K562 (cell line): ENCODE results near the gene SLC4A4. TPM values are rescaled to one million over a fixed set of nuclear protein-coding genes. Genes with fewer than 3 reads are reported as not detected.

Experiments
- ATAC-seq: fragments of 200-7000 bp; cut with Tn5 transposase; 3 replicates; pipeline ENCODE4 v1.9.1; 2020; ENCODE audit warnings: moderate library complexity
- BruUV-seq: library from RNA; stranded (reverse); fragments of 400-500 nt; replicated peaks from 2 replicates; lab custom pipeline; 2021; lab: Mats Ljungman, UMichigan
- CTCF ChIA-PET: fragments of 300-600 bp; formaldehyde crosslinking; extraction: SDS; loops from one replicate; lab custom pipeline; 2021; ENCODE audit warnings: low intra/inter-chr PET ratio; lab: Yijun Ruan, JAX
- POLR2A ChIA-PET: fragments of 300-600, 350-650 bp; sonication (Branson Sonifier 250); formaldehyde crosslinking; extraction: SDS; loops from one replicate; lab custom pipeline; 2021; ENCODE audit warnings: antibody characterized with exemption, inconsistent platforms; lab: Yijun Ruan, JAX
- DNase-seq, 4 experiments: peaks; one replicate each; pipeline versions ENCODE4 v3.0.0 to v3.0.0-alpha.2; 2011 to 2018; ENCODE audit warnings: low spot score in 3 of 4, mixed read lengths in 3 of 4; ENCODE audit errors: extremely low read depth in 1 of 4
- FAIRE-seq: peaks from 2 replicates; lab custom pipeline; 2011; peaks lifted over from hg19 to GRCh38; lab: Jason Lieb, UNC
- H2AFZ ChIP-seq: 2 replicates; pipeline ENCODE4 v1.6.0; 2011; ENCODE audit warnings: low read depth, low read length, control low read depth, inconsistent platforms
- H3K27ac ChIP-seq: fragments of 200-600 bp; 3 replicates; pipeline ENCODE4 v1.8.0; 2011; ENCODE audit warnings: low read depth, mild to moderate bottlenecking, control low read depth, inconsistent platforms, low read length, moderate library complexity, mixed read lengths; ENCODE audit errors: extremely low read depth
- H3K27me3 ChIP-seq, 2 experiments: fragments of 300-600 bp in 1 of 2; 2 replicates in 1 of 2; 3 replicates in 1 of 2; pipeline versions ENCODE4 v1.6.0 to v1.8.0; 2011; ENCODE audit warnings: inconsistent platforms in 2 of 2, low read length in 2 of 2, mild to moderate bottlenecking in 1 of 2, mixed read lengths in 1 of 2, moderate library complexity in 1 of 2; ENCODE audit not compliant: control insufficient read depth in 2 of 2, insufficient read depth in 2 of 2
- H3K36me3 ChIP-seq: fragments of 300-600 bp; 3 replicates; pipeline ENCODE4 v1.8.0; 2011; ENCODE audit warnings: mild to moderate bottlenecking, low read length, inconsistent platforms; ENCODE audit not compliant: control insufficient read depth, insufficient read depth
- H3K4me1 ChIP-seq, 2 experiments: fragments of 200-600 bp in 1 of 2; replicated peaks in 1 of 2; 2 replicates in 1 of 2; 3 replicates in 1 of 2; pipeline versions ENCODE4 v1.5.1 to v1.8.0; 2011; ENCODE audit warnings: inconsistent platforms in 2 of 2, low read length in 2 of 2, mild to moderate bottlenecking in 1 of 2, mixed read lengths in 1 of 2, moderate library complexity in 1 of 2; ENCODE audit not compliant: control insufficient read depth in 2 of 2, insufficient read depth in 2 of 2
- H3K4me2 ChIP-seq: 2 replicates; pipeline ENCODE4 v1.6.1; 2011; ENCODE audit warnings: low read length, control low read depth, inconsistent platforms, mixed read lengths; ENCODE audit not compliant: insufficient read depth
- H3K4me3 ChIP-seq: fragments of 200-600 bp; sonication (generic), shearing (Covaris generic); 2 replicates; pipeline ENCODE4 v1.5.1; 2016; ENCODE audit warnings: control low read depth, inconsistent platforms
- H3K79me2 ChIP-seq: fragments of 200-600 bp; 3 replicates; pipeline ENCODE4 v1.8.0; 2011; ENCODE audit warnings: low read length, inconsistent platforms; ENCODE audit not compliant: control insufficient read depth, insufficient read depth
- H3K9ac ChIP-seq, 2 experiments: 2 replicates each; pipeline versions ENCODE4 v1.6.0 to v1.6.1; 2011; ENCODE audit warnings: low read depth in 2 of 2, low read length in 2 of 2, control low read depth in 1 of 2, inconsistent platforms in 1 of 2, mild to moderate bottlenecking in 1 of 2, mixed read lengths in 1 of 2; ENCODE audit not compliant: insufficient read depth in 1 of 2
- H3K9me1 ChIP-seq: one replicate; pipeline ENCODE4 v1.6.0; 2011; ENCODE audit warnings: inconsistent platforms, mild to moderate bottlenecking, low read length, moderate library complexity; ENCODE audit not compliant: control insufficient read depth, insufficient read depth
- H3K9me3 ChIP-seq: replicated peaks from 2 replicates; pipeline ENCODE4 v1.5.1; 2011; ENCODE audit warnings: low read depth, low read length, inconsistent platforms; ENCODE audit not compliant: control insufficient read depth, insufficient read depth
- H4K20me1 ChIP-seq: replicated peaks from 2 replicates; pipeline ENCODE4 v1.6.1; 2011; ENCODE audit warnings: low read length, inconsistent platforms, mixed read lengths; ENCODE audit not compliant: control insufficient read depth, insufficient read depth
- BCLAF1 ChIP-seq, 2 experiments: fragments of 450-650 bp in 1 of 2; IDR thresholded peaks; 2 replicates each; pipeline ENCODE4 v1.6.1; 2011 to 2017; ENCODE audit warnings: low read depth in 2 of 2, antibody characterized with exemption in 1 of 2, borderline replicate concordance in 1 of 2, low read length in 1 of 2, mild to moderate bottlenecking in 1 of 2, mixed read lengths in 1 of 2; ENCODE audit not compliant: control insufficient read depth in 1 of 2
- CBX1 ChIP-seq: sonication (generic); IDR thresholded peaks from 2 replicates; pipeline ENCODE4 v1.6.1; 2016; ENCODE audit warnings: antibody characterized with exemption, low read depth, mild to moderate bottlenecking
- CREB3L1 ChIP-seq: fragments of 450-650 bp; IDR thresholded peaks from 2 replicates; pipeline ENCODE4 v1.6.1; 2014; ENCODE audit warnings: low read depth, mild to moderate bottlenecking, moderate library complexity, borderline replicate concordance
- IRF2 ChIP-seq: sonication (generic); formaldehyde crosslinking; IDR thresholded peaks from 2 replicates; pipeline ENCODE4 v1.8.1; 2022; ENCODE audit warnings: mild to moderate bottlenecking, missing genetic modification reagents
- PBX2 ChIP-seq, 2 experiments: IDR thresholded peaks in 1 of 2; conservative IDR thresholded peaks in 1 of 2; 2 replicates each; pipeline ENCODE4 v1.6.1; 2016; ENCODE audit warnings: low read depth in 2 of 2, mild to moderate bottlenecking in 1 of 2, missing compliant biosample characterization in 1 of 2, missing genetic modification characterization in 1 of 2, moderate library complexity in 1 of 2
- PREB ChIP-seq: sonication (generic); formaldehyde crosslinking; IDR thresholded peaks from 2 replicates; pipeline ENCODE4 v1.8.1; 2023; ENCODE audit warnings: mild to moderate bottlenecking, missing genetic modification reagents
- SUPT5H ChIP-seq: fragments of 450-650 bp; IDR thresholded peaks from 2 replicates; pipeline ENCODE4 v1.6.1; 2016
- ZKSCAN8 ChIP-seq: fragments of 200-800 bp; sonication (Bioruptor generic); IDR thresholded peaks from 2 replicates; pipeline ENCODE4 v1.6.1; 2016; ENCODE audit warnings: missing genetic modification characterization, missing compliant biosample characterization
- ZNF165 ChIP-seq: fragments of 250-450 bp; sonication (Bioruptor Pico); IDR thresholded peaks from 2 replicates; pipeline ENCODE4 v1.4.0; 2020; ENCODE audit warnings: borderline replicate concordance
- ZNF253 ChIP-seq: fragments of 250-450 bp; sonication (Bioruptor Pico); conservative IDR thresholded peaks from 2 replicates; pipeline ENCODE4 v1.6.1; 2021; ENCODE audit warnings: mild to moderate bottlenecking
- WGBS: fragments of 100-300 bp; shearing (Covaris generic); methylation state at CpG from one replicate; pipeline ENCODE4 v1.1.6; 2016; ENCODE audit warnings: low coverage, mixed read lengths; ENCODE audit not compliant: insufficient coverage; ENCODE audit errors: missing lambda C conversion rate; 5-methylcytosine and 5-hydroxymethylcytosine counted together
- in situ Hi-C: fragments of 300-500 bp; cut with MboI; formaldehyde crosslinking; loops from 4 replicates; pipeline ENCODE4 v1.15.0; 2018; ENCODE audit warnings: inconsistent platforms, mixed read lengths
- intact Hi-C: fragments of 100-400 bp; cut with micrococcal nuclease; formaldehyde crosslinking; loops from 2 replicates; pipeline ENCODE4 v1.14.2; 2022
- polyA plus RNA-seq, 8 experiments: library from polyadenylated mRNA; depleted of rRNA in 4 of 8; stranded (reverse) in 5 of 8; unstranded in 3 of 8; fragments of >200 nt; fragmentation: Nextera tagmentation in 2 of 8; fragmentation: Illumina TruSeq in 1 of 8; extraction: Ambion mirVana in 2 of 8; extraction: Trizol in 1 of 8; gene quantifications; 2 replicates each; pipeline versions ENCODE4 v1.2.1 to v1.2.3, GENCODE V29; 2011 to 2014; ENCODE audit warnings: inconsistent platforms in 1 of 8, missing spikeins in 1 of 8
- total RNA-seq, 7 experiments: library from RNA; depleted of rRNA in 6 of 7; stranded (reverse); fragments of >200 nt in 6 of 7; fragmentation: Illumina TruSeq in 2 of 7; extraction: Trizol in 2 of 7; gene quantifications; 2 replicates each; pipeline versions ENCODE4 v1.2.1 to v1.2.3, GENCODE V29; 2011 to 2021; ENCODE audit warnings: low replicate concordance in 1 of 7

SLC4A4 gene
- total and polyA plus RNA-seq, 9 of the 15 experiments (the other 6 are each of a cell fraction or from before 2014, with no cell fraction given), result 0.01 to 0.18 (median 0.07) TPM; not detected in 2

- TF ChIP-seq CREB3L1 (no peak), ZNF253 (CRISPR knock-in tag) (no peak)
- TF ChIP-seq, all 486 proteins: peak for 0
Observed at GRCh38 chr4:71453531-71453930, 114.7 kb downstream of the SLC4A4 start (continued).

GRCh38 chr4:71456841-71457240 lies 118.0 kb downstream of the SLC4A4 start:
- Histone ChIP-seq H3K9me3 (no peaks in the 10 kb centered on the region), H3K9ac (no peak overlapping the region), H3K36me3 (no peaks in the 10 kb centered on the region), H3K4me2 (no peak overlapping the region), H3K4me1 (no peaks in the 10 kb centered on the region), H2AFZ (no peak overlapping the region), H3K27ac (no peak overlapping the region), H4K20me1 (no peaks in the 10 kb centered on the region), H3K27me3 (no peaks in the 10 kb centered on the region), H3K9me1 (no peaks in the 10 kb centered on the region), H3K79me2 (no peaks in the 10 kb centered on the region), H3K4me3 (no peak overlapping the region)
- FAIRE-seq, result no peak
- ChIA-PET CTCF (no interaction called here), POLR2A (no interaction called here)
- in situ Hi-C loops (no loop called here), intact Hi-C loops (no loop called here)
- TF ChIP-seq SUPT5H, result no peak
- TF ChIP-seq BCLAF1 (IDR thresholded peaks at IDR 0.05; ENCODE audit: borderline replicate concordance in 1 of 2, control insufficient read depth in 1 of 2, low read depth in 2 of 2, low read length in 1 of 2), result no peak
- TF ChIP-seq CBX1, result no peak
- no peak for TF ChIP-seq PBX2 (CRISPR knock-in tag; IDR thresholded peaks at IDR 0.05; ENCODE audit: low read depth)
- TF ChIP-seq PBX2 (tag; conservative IDR thresholded peaks at IDR 0.05; ENCODE audit: low read depth), result no peak
- TF ChIP-seq IRF2 (CRISPR knock-in tag), result no peak
- TF ChIP-seq ZKSCAN8 (CRISPR knock-in tag), result no peak
- no peak for TF ChIP-seq PREB (CRISPR knock-in tag)
- TF ChIP-seq ZNF165 (CRISPR knock-in tag), result no peak
- no peak for ATAC-seq
- BruUV-seq, result no TSS peak
- WGBS, result 5% methylated on average over 1 of the region's 1 CpG
- no peak for DNase-seq
